ENCODE data around the gene PSME1. TPM values are rescaled to one million over a fixed set of nuclear protein-coding genes. Genes with fewer than 3 reads are reported as not detected.

PSME1 gene
- total and polyA plus RNA-seq, 2 donors (not counting 3 experiments of a cell fraction or from before 2014, with no cell fraction given) = 98.1 to 135 TPM

GRCh38 chr14:24184104-24184970 is 48.3 kb downstream of the PSME1 start:
- intact Hi-C loops (cut with micrococcal nuclease) = no loop called here
- no peaks in the 10 kb centered on the region for H4K20me1 ChIP-seq (replicated peaks; ENCODE audit: control insufficient read depth, extremely low read depth, insufficient read depth, low read length)
- no TSS peak for BruUV-seq (replicated peaks)
- H3K4me2 ChIP-seq (ENCODE audit: insufficient read depth, low read length) = no peak overlapping the region
- DNase-seq (ENCODE audit: low read depth, low spot score) = no peak
- TF ChIP-seq POLR2A (IDR thresholded peaks at IDR 0.05; ENCODE audit: low read depth, low read length) (no peak), GATA2 (IDR thresholded peaks at IDR 0.05; ENCODE audit: insufficient read depth, insufficient read length, low read depth, low read length) (no peak), JUN (IDR thresholded peaks at IDR 0.05; ENCODE audit: borderline replicate concordance, insufficient read depth, insufficient read length, low read depth) (no peak), EZH2 (IDR thresholded peaks at IDR 0.05; ENCODE audit: borderline replicate concordance, low read depth, low read length, severe bottlenecking) (no peak), FOS (IDR thresholded peaks at IDR 0.05; ENCODE audit: borderline replicate concordance, insufficient read depth, low read length) (no peak), CTCF (IDR thresholded peaks at IDR 0.05; ENCODE audit: extremely low read depth in 1 of 2, insufficient read depth in 1 of 2, low read depth in 1 of 2, low read length in 2 of 2) (no peak), MAX (IDR thresholded peaks at IDR 0.05; ENCODE audit: insufficient read depth, insufficient read length) (no peak), POLR2AphosphoS5 (IDR thresholded peaks at IDR 0.05; ENCODE audit: insufficient read depth, low read depth, low read length) (no peak), MYC (IDR thresholded peaks at IDR 0.05; ENCODE audit: low read depth, low read length) (no peak)
- no peak overlapping the region for H2AFZ ChIP-seq (ENCODE audit: low read depth, low read length)
- no peaks in the 10 kb centered on the region for H3K9me3 ChIP-seq (replicated peaks; ENCODE audit: control insufficient read depth, insufficient read depth, low read length)
- no peak overlapping the region for H3K4me3 ChIP-seq (replicated peaks in 1 of 3; ENCODE audit: insufficient read depth in 1 of 3, low read depth in 1 of 3, low read length in 3 of 3)
- H3K9ac ChIP-seq (replicated peaks; ENCODE audit: extremely low read depth, insufficient read depth, low read length) = no peak overlapping the region
- ChIA-PET POLR2A (interaction anchor here (1.2 kb wide), 1 partner anchor 24 kb away, joined by 3 read pairs; the partner anchor contains the start of gene IRF9), CTCF (no interaction called here)
- H3K27me3 ChIP-seq (ENCODE audit: control insufficient read depth in 2 of 2, insufficient read depth in 2 of 2, low read length in 2 of 2) = no peaks in the 10 kb centered on the region
- H3K9me1 ChIP-seq (replicated peaks; ENCODE audit: control insufficient read depth, extremely low read depth, insufficient read depth, low read length) = no peaks in the 10 kb centered on the region
- no peak overlapping the region for H3K27ac ChIP-seq (ENCODE audit: insufficient read depth, low read depth, low read length)
- dilution Hi-C loops (cut with MboI; ENCODE audit: extremely low pct_ligation_motif_present, low sequenced_read_pairs) = no loop called here
- FAIRE-seq = no peak
- peaks cover 5% of the 10 kb centered on the region for H3K79me2 ChIP-seq (ENCODE audit: control insufficient read depth, insufficient read depth, low read length)
- H3K36me3 ChIP-seq (ENCODE audit: control insufficient read depth in 2 of 2, extremely low read depth in 1 of 2, insufficient read depth in 2 of 2, low read length in 2 of 2) = peaks cover 0 to 36% of the 10 kb centered on the region in 2 experiments
- H3K4me1 ChIP-seq (ENCODE audit: control insufficient read depth, extremely low read depth, insufficient read depth, low read length) = peaks cover 6% of the 10 kb centered on the region

Measured in endothelial cell of umbilical vein (primary cell).